AG08395 (cell line): ENCODE data around the gene LRP1B.

ENCODE experiments used
- DNase-seq: peaks from one replicate; pipeline ENCODE4 v3.0.0; 2012; ENCODE audit warnings: mixed read lengths, low spot score

LRP1B gene

DNA sequence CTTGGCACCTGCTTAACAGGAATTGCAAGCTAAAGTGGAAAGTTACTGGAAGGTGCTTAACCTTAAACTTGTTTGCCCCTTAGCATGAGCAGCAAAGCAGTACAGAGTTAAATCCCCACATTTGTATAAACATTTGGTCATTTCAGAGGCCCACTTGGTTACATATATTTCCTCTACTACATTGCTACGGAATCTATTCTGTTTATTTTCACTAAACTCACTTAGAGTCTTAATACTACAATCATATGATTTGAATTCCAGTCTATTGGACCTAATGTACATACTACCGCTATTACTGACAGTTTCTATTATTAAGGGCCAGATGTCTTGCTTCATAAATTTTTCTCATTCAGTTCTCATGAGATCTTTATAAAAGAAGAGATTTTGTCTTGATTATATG lies 1294.0 kb downstream of the LRP1B start:
- no peak for DNase-seq

DNA sequence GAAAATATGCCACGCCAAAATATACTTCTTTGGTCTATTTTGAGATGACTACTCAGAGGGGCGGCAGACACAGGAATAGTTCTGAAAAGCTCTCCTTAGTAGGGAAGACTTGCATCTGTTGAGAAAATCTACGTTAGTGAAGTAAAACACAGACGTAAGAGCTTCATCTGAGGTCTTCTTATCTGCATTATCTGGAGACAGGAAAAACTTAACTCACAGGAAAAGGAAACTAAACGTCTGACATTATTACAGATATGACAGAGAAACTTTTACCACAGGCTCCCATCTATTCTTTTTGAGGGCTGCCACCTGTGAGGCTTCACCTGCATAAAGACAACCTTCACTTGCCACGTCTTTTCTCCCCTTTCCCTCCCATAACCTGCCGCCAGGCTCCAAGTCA lies 1295.7 kb downstream of the LRP1B start:
- no peak for DNase-seq

DNA sequence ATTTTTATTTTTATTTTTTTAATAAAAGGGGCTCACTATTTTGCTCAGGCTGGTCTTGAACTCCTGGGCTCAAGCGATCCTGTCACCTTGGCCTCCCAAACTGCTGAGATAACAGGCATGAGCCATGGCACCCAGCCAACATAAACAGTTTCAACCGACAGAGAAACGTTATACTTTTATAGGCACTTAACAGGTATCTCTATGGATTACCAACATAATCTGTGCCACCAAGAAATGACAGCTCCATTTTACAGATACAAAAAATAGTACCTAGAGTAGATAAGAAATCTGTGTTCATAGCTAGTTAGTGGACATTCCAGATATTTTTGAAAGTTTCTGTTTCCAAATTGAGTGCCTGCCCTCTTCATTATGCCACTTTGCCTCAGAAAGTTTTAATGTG lies 1316.7 kb downstream of the LRP1B start:
- DNase-seq = no peak

DNA sequence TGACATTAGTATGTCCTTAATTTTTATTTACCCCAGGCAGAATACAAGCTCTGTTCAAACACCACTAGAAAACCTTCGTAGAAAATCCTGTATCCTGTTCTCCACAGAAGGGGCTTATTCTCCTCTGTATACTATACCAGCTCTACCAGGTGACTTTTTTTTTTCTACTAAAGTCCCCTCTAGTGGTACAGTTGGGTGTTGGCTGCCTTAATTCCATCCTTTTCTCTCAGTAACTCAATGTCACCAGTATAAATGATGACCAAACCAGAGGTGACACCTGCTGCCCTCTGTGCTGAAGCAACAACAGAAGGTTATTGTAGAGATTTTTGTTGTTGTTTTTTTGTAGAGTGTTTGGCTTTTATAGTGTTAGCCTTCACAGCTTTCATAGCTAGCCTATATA lies 1322.0 kb downstream of the LRP1B start:
- no peak for DNase-seq

DNA sequence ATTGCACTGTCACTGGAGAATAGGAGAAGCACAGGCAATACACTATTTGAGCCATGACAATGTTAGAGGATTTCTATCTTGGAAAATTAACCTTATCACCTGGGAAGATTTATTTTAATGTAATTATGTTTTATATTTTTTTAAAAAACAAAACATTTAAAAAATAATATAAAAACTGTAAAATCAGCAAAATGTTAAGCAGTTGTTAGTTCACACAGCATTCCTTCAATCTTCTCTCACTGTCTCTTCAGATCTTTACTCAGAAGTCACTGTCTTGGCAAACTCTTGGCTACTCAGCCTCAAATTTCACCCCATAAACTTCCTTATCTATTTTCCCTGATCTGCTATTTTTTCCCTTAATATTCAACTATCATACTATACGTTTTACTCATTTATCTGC lies 1322.6 kb downstream of the LRP1B start:
- no peak for DNase-seq

DNA sequence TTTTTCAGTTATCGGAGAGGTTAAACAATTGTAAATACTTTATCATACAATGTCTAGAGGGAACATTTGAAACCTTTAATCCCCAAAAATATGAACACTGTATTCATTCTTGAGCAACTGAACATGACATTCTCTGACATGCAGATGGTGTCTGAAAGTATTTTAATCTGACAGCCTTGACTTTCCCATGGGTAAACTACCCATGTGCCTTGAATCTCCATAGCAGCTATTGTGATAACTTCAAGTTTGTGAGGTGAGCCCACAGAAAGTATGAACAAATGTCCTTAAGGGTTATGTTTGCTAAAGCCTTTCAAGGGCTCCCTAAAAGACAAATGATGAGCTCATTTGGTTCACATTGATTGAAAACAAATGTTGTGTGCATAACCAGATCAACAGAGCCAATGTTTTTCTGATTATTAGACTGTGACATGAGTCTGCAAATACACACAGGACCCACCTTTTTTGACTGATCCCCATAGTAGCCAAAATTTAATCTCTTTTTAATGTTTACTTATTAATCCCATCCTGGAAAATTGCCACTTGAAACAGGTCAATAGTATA lies 1326.0 kb downstream of the LRP1B start:
- DNase-seq = no peak

DNA sequence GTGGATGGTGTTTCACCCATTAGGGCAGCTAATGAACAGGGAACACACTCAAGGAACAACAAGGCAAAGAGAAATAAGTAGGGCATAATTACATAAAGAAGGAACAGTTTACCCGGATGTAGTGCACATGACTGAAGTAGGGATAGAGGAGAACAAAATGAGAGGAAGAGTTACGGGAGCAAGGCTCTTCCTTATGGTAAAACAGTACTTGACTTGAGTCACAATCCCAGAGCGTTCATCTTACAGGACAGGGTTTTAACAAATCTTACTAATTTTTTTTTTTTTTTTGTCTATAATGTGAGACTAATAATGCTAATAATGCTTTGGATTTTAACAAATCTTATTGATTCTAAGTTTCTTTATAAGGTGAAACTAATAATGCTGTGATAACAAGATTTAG lies 1329.5 kb downstream of the LRP1B start:
- no peak for DNase-seq

DNA sequence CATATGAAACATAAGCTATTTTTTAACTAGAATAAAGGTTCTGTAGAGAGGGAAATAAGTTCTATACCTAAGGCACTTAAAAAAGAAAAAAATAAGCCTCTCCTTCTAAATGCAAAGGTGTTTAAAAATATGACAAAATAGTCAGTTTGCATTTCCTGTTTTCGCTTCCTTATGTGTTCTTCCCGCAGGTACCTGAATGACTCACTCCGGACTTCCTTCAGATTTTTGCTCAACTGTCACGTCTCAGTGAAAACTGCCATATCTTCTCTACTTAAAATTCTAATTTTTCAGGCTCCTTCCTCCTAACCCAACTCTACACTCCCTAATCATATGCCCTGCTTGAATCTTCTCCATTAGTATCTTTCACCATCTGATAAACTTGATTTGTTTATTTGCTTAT lies 1333.1 kb downstream of the LRP1B start:
- DNase-seq = no peak

DNA sequence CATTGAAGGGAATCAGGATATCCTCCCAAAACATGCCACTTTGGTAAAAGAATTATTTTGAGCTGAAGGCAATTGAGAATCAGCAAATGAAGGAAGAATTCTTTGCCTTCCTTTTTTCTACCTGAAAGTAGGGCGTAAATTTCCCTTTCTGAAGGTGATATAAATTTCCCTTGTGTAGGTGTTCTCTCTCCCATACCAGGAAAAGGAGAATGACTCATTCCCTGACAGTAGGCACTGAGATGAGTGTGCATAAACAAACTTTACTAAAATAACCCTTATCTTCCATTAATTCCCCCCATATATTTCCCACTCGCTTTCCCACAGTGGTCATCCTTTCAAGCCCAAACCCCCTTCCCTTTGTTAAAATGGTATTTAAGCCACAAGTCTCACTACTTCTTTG lies 1339.0 kb downstream of the LRP1B start:
- DNase-seq = no peak

DNA sequence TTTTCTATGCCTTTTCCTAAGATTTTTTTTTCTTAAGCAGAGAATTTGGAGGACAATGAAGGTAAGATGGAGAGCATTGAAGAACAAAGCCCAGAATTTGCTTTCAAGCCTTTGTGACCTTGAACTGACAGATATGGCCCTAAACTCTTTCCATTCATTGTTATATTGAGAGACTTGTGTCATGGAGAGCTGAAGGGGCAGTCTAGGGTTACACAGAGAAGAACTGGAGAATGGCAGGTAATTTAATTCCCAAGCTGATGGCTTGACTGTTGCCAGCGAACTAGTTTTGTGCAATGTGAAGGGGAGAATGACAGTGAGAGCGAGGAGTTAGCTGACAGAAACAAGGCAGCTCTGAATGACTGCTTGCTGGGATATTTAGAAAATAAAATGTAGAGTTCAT lies 1344.2 kb downstream of the LRP1B start:
- DNase-seq = no peak

DNA sequence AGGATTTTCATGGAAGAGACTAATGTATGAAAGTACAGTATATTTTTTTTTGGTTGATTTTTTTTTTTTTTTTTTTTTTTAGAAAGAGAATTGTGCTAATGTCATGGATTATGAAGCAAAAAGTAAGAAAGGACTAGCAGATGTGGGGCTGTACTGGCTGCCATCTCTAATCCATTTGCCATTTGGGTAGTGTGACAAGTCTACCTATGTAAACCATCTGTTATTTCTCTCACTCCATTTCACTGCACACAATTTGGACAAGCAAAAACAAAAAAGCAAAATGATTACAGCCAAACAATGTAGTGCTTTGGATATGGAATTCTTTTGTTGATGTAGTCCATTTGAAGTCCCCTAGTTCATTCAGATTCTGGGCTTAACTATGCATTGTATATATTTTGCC lies 1355.4 kb downstream of the LRP1B start:
- no peak for DNase-seq

DNA sequence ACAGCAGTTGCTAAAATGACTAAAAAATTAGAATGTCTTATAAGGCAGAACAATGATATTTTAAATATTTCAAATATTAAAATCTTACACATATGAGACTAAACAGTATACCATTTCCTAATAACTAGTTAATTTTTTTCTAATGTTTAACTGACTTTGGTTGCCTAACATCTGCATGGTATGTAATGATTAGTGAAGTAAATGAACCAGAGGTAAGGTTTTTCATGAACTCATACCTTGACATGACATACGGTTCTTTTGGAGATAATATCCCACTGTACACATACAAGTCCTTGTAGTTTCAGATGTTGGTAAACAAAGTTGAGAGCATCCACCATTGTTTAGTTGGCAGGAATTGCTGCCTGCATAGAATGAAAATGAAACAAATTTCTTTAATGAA lies 1360.2 kb downstream of the LRP1B start:
- no peak for DNase-seq

DNA sequence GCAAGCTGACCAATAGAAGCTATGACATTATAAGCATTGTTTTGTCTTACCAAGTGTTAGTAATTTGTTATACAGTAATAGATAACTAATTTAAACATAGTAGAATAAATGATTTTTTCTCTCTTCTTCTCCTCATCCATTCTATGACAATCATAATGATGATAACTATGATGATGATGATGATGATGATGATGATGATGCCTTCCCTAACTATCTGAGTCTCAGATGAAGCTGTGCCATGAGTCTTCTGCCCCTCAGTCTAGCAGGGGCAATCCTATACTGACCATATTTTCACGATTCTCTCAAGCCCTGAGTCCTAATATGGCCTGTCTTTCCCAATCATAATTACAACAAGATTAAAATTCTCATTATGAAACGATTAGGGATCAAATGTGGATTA lies 1369.0 kb downstream of the LRP1B start:
- DNase-seq = no peak

DNA sequence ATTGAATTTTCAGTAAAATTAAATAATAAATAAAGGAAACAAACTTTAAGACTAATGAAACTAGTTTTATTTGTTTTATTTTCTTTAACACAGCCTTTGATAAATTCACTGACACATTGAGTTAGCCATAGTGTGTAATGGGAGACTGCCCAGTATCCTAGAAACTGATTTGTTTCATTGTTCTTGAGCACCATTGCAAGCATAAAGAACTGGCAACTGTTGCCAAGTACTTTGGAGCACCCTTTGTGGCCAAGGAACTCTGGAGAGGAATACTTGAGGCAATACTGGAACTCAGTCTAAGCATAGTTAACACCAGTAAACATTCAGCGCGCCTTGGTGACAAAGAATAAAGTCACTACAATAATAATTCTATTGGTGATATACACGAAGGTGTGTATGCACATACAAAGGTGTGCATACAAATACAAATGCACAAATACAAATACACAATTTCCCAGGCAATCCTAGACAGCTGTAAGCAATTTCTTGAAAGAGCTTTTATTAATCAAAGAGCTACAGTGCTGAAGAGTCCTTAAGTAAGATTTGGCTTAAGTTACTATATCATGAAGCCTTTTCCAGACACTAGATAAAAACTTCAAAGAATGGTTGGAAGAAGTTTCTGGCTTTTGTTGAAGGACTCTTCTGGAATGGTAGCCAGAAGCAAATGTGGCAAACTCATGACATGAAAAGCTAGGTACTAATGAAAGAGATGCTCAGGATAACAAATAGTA lies 1371.2 kb downstream of the LRP1B start:
- no peak for DNase-seq

DNA sequence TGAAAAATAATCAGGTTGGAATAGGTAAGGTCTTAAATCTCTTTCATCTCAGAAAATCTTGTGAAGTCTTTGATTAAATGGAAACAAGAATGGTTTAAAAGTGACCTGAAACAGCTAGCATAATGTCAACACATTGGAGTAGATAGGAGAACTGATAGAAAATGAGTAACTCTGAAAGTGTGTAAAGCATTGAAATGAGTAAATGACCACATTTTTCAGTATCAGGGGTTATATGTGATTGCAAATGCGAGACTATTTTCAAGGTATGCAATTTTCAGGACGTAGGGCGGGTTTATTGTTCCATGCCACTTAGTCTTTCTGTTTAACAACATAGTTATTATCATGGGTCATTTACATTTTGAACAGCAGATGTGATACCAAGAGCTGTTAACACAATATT lies 1383.2 kb downstream of the LRP1B start:
- DNase-seq = no peak

DNA sequence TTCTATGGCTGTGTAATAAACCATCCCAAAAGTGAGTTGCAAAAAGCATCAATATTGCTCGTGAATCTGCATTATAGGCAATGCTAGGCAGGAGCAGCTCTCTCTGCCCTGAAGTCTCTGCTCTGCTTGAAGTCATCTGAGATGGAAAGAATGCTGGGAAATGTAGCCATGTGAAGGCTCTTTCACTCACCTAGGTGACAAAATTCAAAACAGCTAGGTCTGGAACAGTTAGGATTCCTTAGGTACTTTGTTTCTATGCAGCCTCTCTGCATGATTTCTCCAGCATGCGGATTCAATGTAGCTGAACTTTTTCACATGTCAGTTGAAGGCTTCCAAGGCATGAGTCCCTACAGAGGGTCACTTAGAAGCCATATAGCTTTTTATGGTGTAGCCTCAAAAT lies 1383.7 kb downstream of the LRP1B start:
- no peak for DNase-seq

DNA sequence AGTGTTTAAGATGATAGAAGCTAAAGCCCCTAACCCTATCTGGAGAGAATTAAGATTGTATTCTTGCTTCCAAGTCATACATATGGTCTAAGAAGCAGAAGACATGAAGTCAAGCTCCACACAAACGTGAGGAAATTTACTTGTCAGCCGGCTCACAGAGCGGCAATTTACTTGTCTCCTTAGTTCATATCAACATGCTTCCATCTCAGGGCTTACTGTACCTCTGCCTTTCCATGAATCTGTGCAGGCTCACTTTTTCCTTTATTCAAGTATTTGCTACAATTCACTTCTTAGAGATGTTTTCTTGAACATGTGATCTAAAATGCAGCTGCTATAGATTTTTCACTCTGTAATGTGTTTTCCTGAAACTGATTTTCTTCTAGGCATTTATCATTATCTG lies 1386.4 kb downstream of the LRP1B start:
- DNase-seq = no peak

DNA sequence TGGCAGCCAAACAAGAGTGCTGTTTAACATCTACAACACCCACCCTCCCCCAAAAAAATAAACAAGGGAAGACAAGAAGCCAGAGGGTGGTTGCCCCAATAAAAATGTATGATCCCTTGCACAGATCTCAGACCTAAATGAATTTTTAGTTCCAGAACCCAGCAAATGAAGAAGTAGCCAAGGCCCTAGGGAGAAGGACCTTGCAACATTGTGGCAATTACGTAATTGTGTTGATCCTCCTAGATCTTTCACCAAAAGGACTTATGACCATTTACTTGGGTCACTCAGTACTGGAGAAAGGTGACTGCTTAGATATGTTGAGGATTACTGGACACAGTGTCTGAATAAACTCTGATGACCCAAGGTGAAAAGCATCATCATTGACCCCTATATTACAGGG lies 1393.8 kb downstream of the LRP1B start:
- DNase-seq = no peak

DNA sequence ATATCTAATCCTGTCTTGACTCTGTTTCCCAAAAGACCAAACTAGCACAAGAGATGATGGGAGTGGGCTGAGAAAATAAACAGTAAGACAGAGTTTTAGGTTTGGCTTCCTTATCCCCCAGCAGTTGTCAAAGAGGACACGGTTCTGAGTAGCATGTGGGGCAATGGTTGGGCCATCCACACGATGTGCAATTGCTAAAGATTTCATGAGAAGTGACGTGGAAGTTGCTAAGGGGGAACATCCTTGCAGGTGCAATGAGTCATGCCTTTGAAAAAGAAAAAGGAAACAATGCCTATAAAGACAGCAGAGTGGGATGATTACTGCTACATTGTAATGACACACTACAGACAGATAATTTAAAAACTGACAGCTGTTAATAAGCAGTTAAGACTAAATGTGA lies 1395.8 kb downstream of the LRP1B start:
- no peak for DNase-seq

DNA sequence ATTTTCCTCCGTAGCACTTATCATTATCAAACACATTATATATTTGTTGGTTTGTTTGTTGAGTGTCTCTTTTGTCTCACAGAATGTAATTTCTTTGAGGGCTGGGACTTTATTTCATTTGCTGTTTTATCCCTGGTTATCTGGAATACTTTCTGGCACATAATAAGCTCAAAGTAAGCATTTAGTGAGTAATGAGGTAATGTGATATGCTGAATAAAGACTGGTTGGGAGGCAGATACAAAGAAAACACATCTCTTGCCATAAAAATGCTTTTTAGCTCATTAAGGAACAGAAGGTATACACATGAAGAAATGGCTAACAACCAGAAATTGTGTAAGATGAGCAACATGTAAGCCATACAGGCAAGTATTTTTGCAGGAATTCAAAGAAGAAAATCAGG lies 1411.8 kb downstream of the LRP1B start:
- no peak for DNase-seq

DNA sequence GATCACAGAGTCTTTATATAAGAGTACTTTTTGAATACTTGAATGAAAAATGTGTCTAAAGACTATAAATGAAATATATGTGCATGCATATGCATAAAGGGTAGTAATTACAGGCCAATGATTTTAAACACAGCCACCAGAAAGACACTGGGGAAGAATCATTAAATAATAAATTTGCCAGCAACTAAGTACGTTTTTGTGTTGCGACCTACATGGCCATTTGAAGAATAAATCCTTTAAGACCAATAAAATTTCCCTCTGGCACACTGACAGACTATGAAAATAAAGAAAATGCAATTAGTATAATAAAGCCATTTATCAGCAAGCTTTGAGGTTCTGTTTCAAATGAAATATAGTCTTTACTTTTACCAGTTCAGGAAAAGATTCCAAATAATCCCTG lies 1413.3 kb downstream of the LRP1B start:
- DNase-seq = no peak

DNA sequence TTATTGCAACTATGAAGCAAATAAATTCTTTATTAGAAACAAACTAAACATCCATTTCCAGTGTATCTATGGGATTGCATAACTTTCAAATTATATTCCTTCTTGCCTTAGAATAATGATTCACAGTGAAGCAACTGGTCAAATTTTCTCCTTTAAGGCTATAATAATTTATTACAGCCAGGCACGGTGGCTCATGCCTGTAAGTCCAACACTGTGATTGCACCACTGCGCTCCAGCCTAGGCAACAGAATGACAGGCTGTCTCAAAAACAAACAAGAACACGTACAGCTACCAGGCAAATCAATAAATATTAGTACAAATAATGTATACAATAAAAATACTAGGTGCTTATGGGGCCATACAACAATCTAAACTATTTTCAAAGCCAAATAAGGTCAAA lies 1416.2 kb downstream of the LRP1B start:
- no peak for DNase-seq

DNA sequence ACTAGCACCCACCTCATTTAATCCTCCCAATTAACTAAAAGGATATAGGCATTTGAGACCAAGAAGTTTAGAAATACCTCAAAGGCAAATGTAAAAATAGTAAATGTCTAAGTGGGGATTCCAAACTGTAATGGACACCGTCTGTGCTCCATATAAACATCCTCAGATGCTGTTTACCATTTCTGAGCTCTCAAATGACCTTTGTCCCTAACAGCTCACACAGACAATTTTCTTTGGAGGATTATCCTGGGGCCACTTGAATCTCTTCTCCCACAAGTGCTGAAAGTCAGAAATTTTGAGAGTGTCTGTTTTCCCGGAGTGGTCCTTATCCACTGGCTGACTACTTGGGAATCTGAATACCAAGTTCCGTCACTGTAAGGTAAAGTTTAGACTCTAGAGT lies 1418.9 kb downstream of the LRP1B start:
- no peak for DNase-seq

DNA sequence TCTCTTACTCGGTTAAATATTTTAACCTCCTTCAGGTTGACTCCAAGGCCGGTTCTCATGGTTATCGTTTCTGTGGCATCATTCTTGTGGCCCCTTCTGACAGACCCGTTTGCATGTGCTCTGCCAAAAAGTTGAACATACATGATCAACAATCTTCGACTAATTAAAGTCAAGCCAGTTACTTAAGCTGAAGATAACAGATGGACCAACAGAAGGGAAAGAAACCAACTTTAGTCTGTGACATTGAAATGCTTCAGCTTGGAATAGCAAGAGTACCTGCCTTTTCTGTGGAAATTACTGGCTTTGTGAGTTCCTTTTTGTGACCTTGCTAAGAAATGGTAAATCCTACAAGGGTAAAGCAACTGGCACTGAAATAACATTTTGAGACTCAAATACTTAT lies 1429.1 kb downstream of the LRP1B start:
- no peak for DNase-seq
